Activated CD4-positive, alpha-beta T cell treated with anti-CD3 and anti-CD28 coated beads, Interleukin-2, amount 10 ng/mL, durations not matched to agents 7 days and 5 days (primary cell): ENCODE results near the gene RHOF. TPM values are rescaled to one million over a fixed set of nuclear protein-coding genes. Genes with fewer than 3 reads are reported as not detected.

Experiments used
- CTCF ChIA-PET: fragments of 350-600 bp; sonication (Branson Sonifier 250); formaldehyde crosslinking; loops from one replicate; lab custom pipeline; 2021; ENCODE audit warnings: antibody characterized with exemption; lab: Charles Lee
- POLR2A ChIA-PET: fragments of 350-600 bp; sonication (Branson Sonifier 250); formaldehyde crosslinking; loops from one replicate; lab custom pipeline; 2021; ENCODE audit warnings: antibody characterized with exemption; lab: Charles Lee
- DNase-seq: peaks from one replicate; pipeline ENCODE4 v3.0.0-alpha.2; 2020
- H3K27ac Mint-ChIP-seq: one replicate; pipeline ENCODE4 v1.8.0; 2021; ENCODE audit warnings: mild to moderate bottlenecking, moderate library complexity, mixed read lengths
- H3K27me3 Mint-ChIP-seq: one replicate; pipeline ENCODE4 v1.8.0; 2021; ENCODE audit warnings: mixed read lengths
- H3K36me3 Mint-ChIP-seq: one replicate; pipeline ENCODE4 v1.8.0; 2021; ENCODE audit warnings: low read depth, mixed read lengths
- H3K4me1 Mint-ChIP-seq: one replicate; pipeline ENCODE4 v1.8.0; 2021; ENCODE audit warnings: mixed read lengths
- H3K4me3 Mint-ChIP-seq: one replicate; pipeline ENCODE4 v1.8.0; 2021; ENCODE audit warnings: mild to moderate bottlenecking, moderate library complexity, mixed read lengths
- H3K9me3 Mint-ChIP-seq: one replicate; pipeline ENCODE4 v1.8.0; 2021; ENCODE audit warnings: mixed read lengths
- total RNA-seq, 2 experiments: library from RNA; stranded (reverse); gene quantifications; one replicate each; pipeline ENCODE4 v1.2.3, GENCODE V29; 2021

The RHOF gene
- total RNA-seq, 2 experiments from 2014 or later, result 132 to 148 TPM

DNA sequence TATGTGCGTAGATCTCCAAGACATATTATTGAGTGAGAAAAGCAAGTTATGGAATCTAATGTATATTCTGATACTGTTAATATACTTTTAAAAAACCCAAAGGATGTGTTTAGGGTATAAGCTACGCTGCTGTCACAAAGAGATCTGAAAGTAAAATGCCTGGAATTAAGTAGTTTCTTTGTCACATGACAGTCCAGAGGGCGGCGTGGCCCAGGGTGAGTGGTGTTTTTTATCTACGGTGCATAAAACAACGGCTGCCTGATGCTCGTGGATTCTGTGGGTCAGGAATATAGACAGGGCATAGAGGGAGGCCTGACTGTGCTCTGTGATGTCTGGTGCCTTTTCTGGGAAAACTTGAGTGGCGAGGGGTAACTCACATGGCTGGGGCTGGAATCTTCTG, 59.6 kb downstream of the RHOF start:
- H3K27me3 Mint-ChIP-seq, result no peaks in the 10 kb centered on the region
- H3K27ac Mint-ChIP-seq, result no peak overlapping the region
- POLR2A ChIA-PET, result no interaction called here
- CTCF ChIA-PET, result no interaction called here
- H3K36me3 Mint-ChIP-seq, result no peaks in the 10 kb centered on the region
- no peak overlapping the region for H3K4me3 Mint-ChIP-seq
- DNase-seq, result no peak
- H3K4me1 Mint-ChIP-seq, result no peaks in the 10 kb centered on the region
- H3K9me3 Mint-ChIP-seq, result no peaks in the 10 kb centered on the region

DNA sequence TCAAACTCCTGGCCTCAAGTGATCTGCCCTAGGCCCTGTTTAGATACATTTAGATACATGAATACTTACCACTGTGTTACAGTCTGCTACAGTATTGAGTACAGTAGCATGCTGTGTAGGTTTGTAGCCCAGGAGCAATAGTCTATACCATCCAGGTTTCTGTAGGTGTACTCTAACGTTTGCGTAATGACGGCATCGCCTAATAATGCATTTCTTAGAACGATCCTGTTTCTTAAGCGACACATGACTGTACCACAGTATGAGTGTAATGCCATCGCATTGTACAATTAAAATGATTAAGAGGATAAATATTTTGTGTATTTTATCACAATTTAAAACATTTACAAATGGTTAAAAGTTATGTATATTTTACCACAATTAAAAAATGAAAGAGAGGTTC, 62.0 kb downstream of the RHOF start:
- H3K27me3 Mint-ChIP-seq, result no peaks in the 10 kb centered on the region
- no peak overlapping the region for H3K4me3 Mint-ChIP-seq
- ChIA-PET POLR2A (no interaction called here), CTCF (no interaction called here)
- DNase-seq, result no peak
- no peaks in the 10 kb centered on the region for H3K9me3 Mint-ChIP-seq
- H3K27ac Mint-ChIP-seq, result no peak overlapping the region
- no peaks in the 10 kb centered on the region for H3K36me3 Mint-ChIP-seq
- no peaks in the 10 kb centered on the region for H3K4me1 Mint-ChIP-seq

DNA sequence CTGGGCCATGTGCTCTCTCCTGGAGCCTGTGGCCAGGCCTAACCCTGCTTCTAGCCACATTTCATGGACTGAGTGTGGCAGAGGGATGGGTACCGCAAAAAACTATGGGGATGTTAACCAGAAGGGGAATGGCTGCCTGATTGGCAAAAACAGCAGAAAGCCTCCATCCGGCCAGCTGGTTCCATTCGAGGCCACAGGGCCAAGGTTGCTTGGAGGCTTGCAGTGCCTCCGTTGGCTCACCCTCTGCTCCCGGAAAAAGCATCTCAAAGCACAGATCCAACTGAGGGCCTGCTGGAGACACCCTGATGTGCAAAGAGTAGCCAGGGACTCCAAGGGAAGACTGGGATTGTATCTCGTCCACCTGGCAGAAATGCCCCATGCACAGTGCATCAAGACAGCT, 64.5 kb downstream of the RHOF start:
- Mint-ChIP-seq H3K27me3 (no peaks in the 10 kb centered on the region), H3K4me3 (no peak overlapping the region), H3K9me3 (no peaks in the 10 kb centered on the region), H3K36me3 (no peaks in the 10 kb centered on the region), H3K4me1 (no peaks in the 10 kb centered on the region), H3K27ac (no peak overlapping the region)
- ChIA-PET POLR2A (no interaction called here), CTCF (interaction anchor here (0.7 to 2.4 kb wide), 4 partner anchors 9 to 65 kb away, joined by 3 to 7 read pairs (median 4); partner anchors contain the start of gene RHOF)
- DNase-seq, result no peak

Other genes starting within 250 kb of the RHOF start
- gene KDM2B, start 212.7 kb downstream of the RHOF start, total RNA-seq, result 10 to 100 TPM; 66.2 to 72.7 TPM
- gene ORAI1, start 167.2 kb downstream of the RHOF start, total RNA-seq, result 10 to 100 TPM; 66.4 to 70.8 TPM
- gene MORN3, start 124.0 kb downstream of the RHOF start, total RNA-seq, result 1 to 10 TPM; 3.0 to 3.5 TPM
- 1 to 10 TPM; 5.8 to 6.0 TPM for gene TMEM120B, start 80.9 kb downstream of the RHOF start, total RNA-seq
- gene SETD1B, start 10.3 kb upstream of the RHOF start, total RNA-seq, result 10 to 100 TPM; 32.6 to 34.1 TPM
- not detected for gene HPD, start 65.2 kb upstream of the RHOF start, total RNA-seq
- 10 to 100 TPM; 60.0 to 62.0 TPM for gene PSMD9, start 95.1 kb upstream of the RHOF start, total RNA-seq
- gene CFAP251, start 124.9 kb upstream of the RHOF start, total RNA-seq, result under 1 TPM; 0.30 to 0.52 TPM
- gene BCL7A, start 228.2 kb upstream of the RHOF start, total RNA-seq, result 1 to 10 TPM; 8.5 to 8.7 TPM